Mesendoderm (in vitro differentiated cells): ENCODE measurements around the gene RALGAPB.
"Not testable (repeated sequence)": the region's sequence is repeated elsewhere in the genome, so short reads cannot be mapped to it uniquely, and the experiment has no call there.

Source experiments
- DNase-seq: peaks from one replicate; pipeline ENCODE4 v3.0.0; 2013
- H2AK5ac ChIP-seq: 2 replicates; pipeline ENCODE4 v1.6.1; 2013; ENCODE audit warnings: low read length, inconsistent platforms
- H2BK120ac ChIP-seq: 2 replicates; pipeline ENCODE4 v1.6.1; 2013; ENCODE audit warnings: low read depth, mild to moderate bottlenecking, low read length, moderate library complexity, mixed read lengths
- H2BK15ac ChIP-seq: replicated peaks from 2 replicates; pipeline ENCODE4 v1.6.1; 2013; ENCODE audit warnings: low read depth, mild to moderate bottlenecking, moderate library complexity
- H2BK5ac ChIP-seq: 2 replicates; pipeline ENCODE4 v1.6.1; 2013; ENCODE audit warnings: low read length, inconsistent platforms
- H3K18ac ChIP-seq: 2 replicates; pipeline ENCODE4 v1.6.1; 2013; ENCODE audit warnings: mild to moderate bottlenecking, low read length, mixed read lengths
- H3K23ac ChIP-seq: one replicate; pipeline ENCODE4 v1.6.1; 2013; ENCODE audit warnings: low read length
- H3K27ac ChIP-seq: 2 replicates; pipeline ENCODE4 v1.5.1; 2013; ENCODE audit warnings: low read depth, mild to moderate bottlenecking, inconsistent platforms, low read length, moderate library complexity
- H3K27me3 ChIP-seq: 2 replicates; pipeline ENCODE4 v1.6.1; 2013; ENCODE audit warnings: low read length, control low read depth, mild to moderate bottlenecking, inconsistent platforms; ENCODE audit not compliant: insufficient read depth, poor library complexity
- H3K36me3 ChIP-seq: 2 replicates; pipeline ENCODE4 v1.6.1; 2013; ENCODE audit warnings: low read length, inconsistent platforms; ENCODE audit not compliant: control insufficient read depth, insufficient read depth
- H3K4ac ChIP-seq: one replicate; pipeline ENCODE4 v1.6.1; 2013; ENCODE audit warnings: low read depth, mild to moderate bottlenecking, low read length, moderate library complexity
- H3K4me1 ChIP-seq: 2 replicates; pipeline ENCODE4 v1.6.1; 2013; ENCODE audit warnings: low read depth, low read length, inconsistent platforms; ENCODE audit not compliant: control insufficient read depth
- H3K4me2 ChIP-seq: 2 replicates; pipeline ENCODE4 v1.6.1; 2013; ENCODE audit warnings: low read length
- H3K4me3 ChIP-seq: 2 replicates; pipeline ENCODE4 v1.5.1; 2013; ENCODE audit warnings: mild to moderate bottlenecking, low read length
- H3K56ac ChIP-seq: one replicate; pipeline ENCODE4 v1.6.1; 2013; ENCODE audit warnings: low read length
- H3K79me1 ChIP-seq: 2 replicates; pipeline ENCODE4 v1.6.1; 2013; ENCODE audit warnings: low read length, inconsistent platforms
- H3K79me2 ChIP-seq: 2 replicates; pipeline ENCODE4 v1.6.1; 2013; ENCODE audit warnings: mild to moderate bottlenecking, low read length; ENCODE audit not compliant: control insufficient read depth, insufficient read depth
- H3K9ac ChIP-seq: 2 replicates; pipeline ENCODE4 v1.6.1; 2013; ENCODE audit warnings: low read length, inconsistent platforms
- H4K5ac ChIP-seq: one replicate; pipeline ENCODE4 v1.6.1; 2013; ENCODE audit warnings: low read length
- H4K8ac ChIP-seq: one replicate; pipeline ENCODE4 v1.6.1; 2013; ENCODE audit warnings: low read depth, mild to moderate bottlenecking, control low read depth, low read length, moderate library complexity
- WGBS: extraction: QIAGEN DNeasy Blood & Tissue Kit; methylation state at CpG from one replicate; pipeline ENCODE4 v1.1.7; 2013; ENCODE audit warnings: low lambda C conversion rate, missing lambda C conversion rate; ENCODE audit not compliant: insufficient coverage; ENCODE audit errors: extremely low coverage; 5-methylcytosine and 5-hydroxymethylcytosine counted together

RALGAPB gene

GRCh38 chr20:38498909-38499308, 26.3 kb downstream of the RALGAPB start:
- no peak overlapping the region for H3K56ac ChIP-seq
- no peak overlapping the region for H4K5ac ChIP-seq
- no peaks in the 10 kb centered on the region for H3K79me1 ChIP-seq
- no peak overlapping the region for H3K4ac ChIP-seq
- no peaks in the 10 kb centered on the region for H3K27me3 ChIP-seq
- H3K4me2 ChIP-seq, result no peak overlapping the region
- no peak overlapping the region for H2BK15ac ChIP-seq
- DNase-seq, result no peak
- no peak overlapping the region for H3K9ac ChIP-seq
- no peak overlapping the region for H3K23ac ChIP-seq
- no peak overlapping the region for H2BK120ac ChIP-seq
- no peak overlapping the region for H3K18ac ChIP-seq
- no peaks in the 10 kb centered on the region for H3K79me2 ChIP-seq
- H4K8ac ChIP-seq, result no peak overlapping the region
- H3K4me1 ChIP-seq, result no peaks in the 10 kb centered on the region
- no peak overlapping the region for H3K4me3 ChIP-seq
- H3K27ac ChIP-seq, result no peak overlapping the region
- H2AK5ac ChIP-seq, result no peak overlapping the region
- WGBS, result no CpG with 5 or more reads among the region's 1 CpG
- no peak overlapping the region for H2BK5ac ChIP-seq
- H3K36me3 ChIP-seq, result peaks cover 3% of the 10 kb centered on the region

GRCh38 chr20:38499366-38499765, 26.7 kb downstream of the RALGAPB start:
- H3K4me1 ChIP-seq, result no peaks in the 10 kb centered on the region
- H2BK15ac ChIP-seq, result no peak overlapping the region
- no peak overlapping the region for H3K18ac ChIP-seq
- DNase-seq, result no peak
- H3K36me3 ChIP-seq, result peaks cover 3% of the 10 kb centered on the region
- no peaks in the 10 kb centered on the region for H3K27me3 ChIP-seq
- no peak overlapping the region for H3K4me2 ChIP-seq
- H3K4ac ChIP-seq, result no peak overlapping the region
- H3K23ac ChIP-seq, result no peak overlapping the region
- H3K79me1 ChIP-seq, result no peaks in the 10 kb centered on the region
- H4K5ac ChIP-seq, result no peak overlapping the region
- no peak overlapping the region for H4K8ac ChIP-seq
- no peaks in the 10 kb centered on the region for H3K79me2 ChIP-seq
- H2BK120ac ChIP-seq, result no peak overlapping the region
- no CpG with 5 or more reads among the region's 1 CpG for WGBS
- no peak overlapping the region for H3K9ac ChIP-seq
- no peak overlapping the region for H3K4me3 ChIP-seq
- no peak overlapping the region for H3K56ac ChIP-seq
- no peak overlapping the region for H3K27ac ChIP-seq
- no peak overlapping the region for H2AK5ac ChIP-seq
- no peak overlapping the region for H2BK5ac ChIP-seq

- H3K79me1 ChIP-seq, result no peaks in the 10 kb centered on the region
- no peak overlapping the region for H2BK5ac ChIP-seq
- H4K5ac ChIP-seq, result no peak overlapping the region
- no peaks in the 10 kb centered on the region for H3K27me3 ChIP-seq
- H3K56ac ChIP-seq, result no peak overlapping the region
- H3K79me2 ChIP-seq, result no peaks in the 10 kb centered on the region
- H3K18ac ChIP-seq, result no peak overlapping the region
- DNase-seq, result no peak
- no peak overlapping the region for H2AK5ac ChIP-seq
- WGBS, result 100% methylated on average over 1 of the region's 2 CpGs
- H3K4me2 ChIP-seq, result no peak overlapping the region
- H2BK15ac ChIP-seq, result no peak overlapping the region
- H3K9ac ChIP-seq, result no peak overlapping the region
- peaks cover 1% of the 10 kb centered on the region for H3K36me3 ChIP-seq
- H3K4me1 ChIP-seq, result no peaks in the 10 kb centered on the region
- H3K23ac ChIP-seq, result no peak overlapping the region
- H4K8ac ChIP-seq, result no peak overlapping the region
- no peak overlapping the region for H3K4ac ChIP-seq
- no peak overlapping the region for H3K4me3 ChIP-seq
- no peak overlapping the region for H2BK120ac ChIP-seq
- no peak overlapping the region for H3K27ac ChIP-seq
These were observed 29.3 kb downstream of the RALGAPB start for GRCh38 chr20:38501858-38502436.

- H3K9ac ChIP-seq, result no peak overlapping the region
These were observed 31.9 kb downstream of the RALGAPB start for GRCh38 chr20:38504368-38505090.

GRCh38 chr20:38505091-38505455, 32.4 kb downstream of the RALGAPB start:
- Histone ChIP-seq H3K4me1 (no peaks in the 10 kb centered on the region), H2BK5ac (no peak overlapping the region), H3K79me1 (no peaks in the 10 kb centered on the region), H2BK120ac (no peak overlapping the region), H3K9ac (no peak overlapping the region), H3K56ac (no peak overlapping the region), H4K8ac (no peak overlapping the region), H2AK5ac (no peak overlapping the region), H3K4ac (no peak overlapping the region), H3K4me3 (no peak overlapping the region), H3K79me2 (no peaks in the 10 kb centered on the region), H3K4me2 (no peak overlapping the region), H4K5ac (no peak overlapping the region), H3K23ac (no peak overlapping the region), H3K27ac (no peak overlapping the region), H3K18ac (no peak overlapping the region), H3K27me3 (no peaks in the 10 kb centered on the region), H2BK15ac (no peak overlapping the region), H3K36me3 (peaks cover 2% of the 10 kb centered on the region)
- no CpG with 5 or more reads among the region's 4 CpGs for WGBS
- no peak for DNase-seq

More at GRCh38 chr20:38504368-38505090, 31.9 kb downstream of the RALGAPB start:
- no peaks in the 10 kb centered on the region for H3K4me1 ChIP-seq
- H3K4ac ChIP-seq, result no peak overlapping the region
- H4K8ac ChIP-seq, result no peak overlapping the region
- H3K79me1 ChIP-seq, result no peaks in the 10 kb centered on the region
- no peak overlapping the region for H3K23ac ChIP-seq
- no CpG with 5 or more reads among the region's 3 CpGs for WGBS
- H3K18ac ChIP-seq, result no peak overlapping the region
- no peak overlapping the region for H2AK5ac ChIP-seq
- no peak overlapping the region for H2BK15ac ChIP-seq
- H3K27ac ChIP-seq, result no peak overlapping the region
- H3K79me2 ChIP-seq, result no peaks in the 10 kb centered on the region
- no peak overlapping the region for H3K4me3 ChIP-seq
- DNase-seq, result no peak
- H3K27me3 ChIP-seq, result no peaks in the 10 kb centered on the region
- H2BK5ac ChIP-seq, result no peak overlapping the region
- no peak overlapping the region for H3K56ac ChIP-seq
- no peak overlapping the region for H2BK120ac ChIP-seq
- H4K5ac ChIP-seq, result no peak overlapping the region
- no peak overlapping the region for H3K4me2 ChIP-seq
- H3K36me3 ChIP-seq, result peaks cover 2% of the 10 kb centered on the region

- not testable (repeated sequence) for H3K36me3 ChIP-seq
- no CpG with 5 or more reads among the region's 19 CpGs for WGBS
These were observed 39.1 kb downstream of the RALGAPB start for GRCh38 chr20:38511726-38512125.

More at GRCh38 chr20:38511726-38512125, 39.1 kb downstream of the RALGAPB start:
- H3K4ac ChIP-seq, H3K23ac ChIP-seq, DNase-seq, H3K56ac ChIP-seq, H3K27me3 ChIP-seq, H3K9ac ChIP-seq, H4K5ac ChIP-seq, H3K4me3 ChIP-seq, H4K8ac ChIP-seq, H2BK5ac ChIP-seq, H3K79me1 ChIP-seq, H3K4me1 ChIP-seq, H3K27ac ChIP-seq, H3K18ac ChIP-seq, H3K79me2 ChIP-seq, H2AK5ac ChIP-seq, H2BK15ac ChIP-seq, H3K4me2 ChIP-seq, H2BK120ac ChIP-seq: not testable (repeated sequence)
